Measurements from ENCODE around the gene HIGD1B.

- TF ChIP-seq, protein P1, sequence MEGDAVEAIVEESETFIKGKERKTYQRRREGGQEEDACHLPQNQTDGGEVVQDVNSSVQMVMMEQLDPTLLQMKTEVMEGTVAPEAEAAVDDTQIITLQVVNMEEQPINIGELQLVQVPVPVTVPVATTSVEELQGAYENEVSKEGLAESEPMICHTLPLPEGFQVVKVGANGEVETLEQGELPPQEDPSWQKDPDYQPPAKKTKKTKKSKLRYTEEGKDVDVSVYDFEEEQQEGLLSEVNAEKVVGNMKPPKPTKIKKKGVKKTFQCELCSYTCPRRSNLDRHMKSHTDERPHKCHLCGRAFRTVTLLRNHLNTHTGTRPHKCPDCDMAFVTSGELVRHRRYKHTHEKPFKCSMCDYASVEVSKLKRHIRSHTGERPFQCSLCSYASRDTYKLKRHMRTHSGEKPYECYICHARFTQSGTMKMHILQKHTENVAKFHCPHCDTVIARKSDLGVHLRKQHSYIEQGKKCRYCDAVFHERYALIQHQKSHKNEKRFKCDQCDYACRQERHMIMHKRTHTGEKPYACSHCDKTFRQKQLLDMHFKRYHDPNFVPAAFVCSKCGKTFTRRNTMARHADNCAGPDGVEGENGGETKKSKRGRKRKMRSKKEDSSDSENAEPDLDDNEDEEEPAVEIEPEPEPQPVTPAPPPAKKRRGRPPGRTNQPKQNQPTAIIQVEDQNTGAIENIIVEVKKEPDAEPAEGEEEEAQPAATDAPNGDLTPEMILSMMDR (IDR thresholded peaks at IDR 0.05 in 2 of 3, conservative IDR thresholded peaks at IDR 0.05 in 1 of 3; ENCODE audit: insufficient read depth in 2 of 3, low read depth in 1 of 3, low read length in 3 of 3): no peak
- TF ChIP-seq POLR2H (tag; IDR thresholded peaks at IDR 0.05; ENCODE audit: low read depth) (no peak), NELFE (IDR thresholded peaks at IDR 0.05; ENCODE audit: insufficient read depth, insufficient read length) (no peak), NFIX (CRISPR knock-in tag; IDR thresholded peaks at IDR 0.05; ENCODE audit: low read depth) (no peak), HCFC1 (IDR thresholded peaks at IDR 0.05; ENCODE audit: low read depth, low read length) (no peak), PCBP2 (IDR thresholded peaks at IDR 0.05; ENCODE audit: low read depth, low read length, poor library complexity, severe bottlenecking) (no peak), ZBTB33 (CRISPR knock-in tag; IDR thresholded peaks at IDR 0.05) (no peak)
Observed at GRCh38 chr17:44884941-44885340, 37.3 kb downstream of the HIGD1B start.

Measured in K562 (cell line).